PC-3 (cell line): ENCODE results near the gene TMEM87B. TPM values are rescaled to one million over a fixed set of nuclear protein-coding genes. Genes with fewer than 3 reads are reported as not detected.

Experiments used
- ATAC-seq: fragments of 200-7000 bp; cut with Tn5 transposase; 2 replicates; pipeline ENCODE4 v1.9.1; 2020; ENCODE audit warnings: mild to moderate bottlenecking, moderate library complexity
- BruUV-seq: library from RNA; stranded (reverse); fragments of 400-500 nt; replicated peaks from 2 replicates; lab custom pipeline; 2021; lab: Mats Ljungman, UMichigan
- CTCF ChIA-PET: fragments of 300-600 bp; sonication (Branson Sonifier 250); formaldehyde crosslinking; loops from one replicate; lab custom pipeline; 2022; ENCODE audit warnings: antibody characterized with exemption; lab: Charles Lee
- POLR2A ChIA-PET: fragments of 300-600 bp; sonication (Branson Sonifier 250); formaldehyde crosslinking; loops from one replicate; lab custom pipeline; 2022; ENCODE audit warnings: antibody characterized with exemption; ENCODE audit not compliant: unreplicated experiment; lab: Charles Lee
- DNase-seq: peaks from one replicate; pipeline ENCODE4 v3.0.0-alpha.2; 2015
- H2AFZ ChIP-seq: fragments of 300-600 bp; sonication (generic); 2 replicates; pipeline ENCODE4 v1.6.0; 2016; ENCODE audit warnings: antibody characterized with exemption, low read length
- H3F3A ChIP-seq: fragments of 300-600 bp; sonication (generic); one replicate; pipeline ENCODE4 v1.6.0; 2017; ENCODE audit warnings: antibody characterized with exemption, low read length, control low read depth, mild to moderate bottlenecking; ENCODE audit not compliant: unreplicated experiment
- H3K27ac ChIP-seq: fragments of 300-600 bp; sonication (generic); 2 replicates; pipeline ENCODE4 v1.5.1; 2016; ENCODE audit warnings: mild to moderate bottlenecking, low read length
- H3K27me3 ChIP-seq: fragments of 300-600 bp; sonication (generic); 2 replicates; pipeline ENCODE4 v1.6.1; 2016; ENCODE audit warnings: low read length, mixed read lengths
- H3K36me3 ChIP-seq: fragments of 300-600 bp; sonication (generic); 2 replicates; pipeline ENCODE4 v1.6.1; 2016; ENCODE audit warnings: low read depth, mixed run types, low read length, mixed read lengths
- H3K4me1 ChIP-seq: fragments of 300-600 bp; sonication (generic); 2 replicates; pipeline ENCODE4 v1.5.1; 2016; ENCODE audit warnings: low read length; ENCODE audit not compliant: insufficient read depth
- H3K4me2 ChIP-seq: fragments of 300-600 bp; sonication (generic); 2 replicates; pipeline ENCODE4 v1.6.0; 2016; ENCODE audit warnings: low read length
- H3K4me3 ChIP-seq: fragments of 300-600 bp; sonication (generic); 2 replicates; pipeline ENCODE4 v1.5.1; 2016; ENCODE audit warnings: mild to moderate bottlenecking, low read length, mixed read lengths
- H3K79me2 ChIP-seq: fragments of 300-600 bp; sonication (generic); 2 replicates; pipeline ENCODE4 v1.6.1; 2017; ENCODE audit warnings: low read length, mixed read lengths
- H3K9ac ChIP-seq: fragments of 300-600 bp; sonication (generic); 2 replicates; pipeline ENCODE4 v1.6.0; 2016; ENCODE audit warnings: mild to moderate bottlenecking, low read length
- H3K9me2 ChIP-seq: fragments of 300-600 bp; sonication (generic); replicated peaks from 2 replicates; pipeline ENCODE4 v1.6.1; 2016; ENCODE audit warnings: mixed run types, low read length, mixed read lengths
- H3K9me3 ChIP-seq: fragments of 300-600 bp; sonication (generic); 2 replicates; pipeline ENCODE4 v1.6.1; 2016; ENCODE audit warnings: low read length, mixed read lengths
- H4K20me1 ChIP-seq: fragments of 300-600 bp; sonication (generic); 2 replicates; pipeline ENCODE4 v1.6.1; 2016; ENCODE audit warnings: low read length, mixed read lengths
- EZH2 ChIP-seq: fragments of 300-600 bp; sonication (generic); IDR thresholded peaks from one replicate; pipeline ENCODE4 v1.6.1; 2017; ENCODE audit warnings: antibody characterized with exemption, mild to moderate bottlenecking, low read length; ENCODE audit not compliant: unreplicated experiment
- EZH2phosphoT487 ChIP-seq: fragments of 300-600 bp; sonication (generic); IDR thresholded peaks from 2 replicates; pipeline ENCODE4 v1.6.1; 2018; ENCODE audit warnings: mild to moderate bottlenecking, antibody characterized with exemption, low read length, borderline replicate concordance
- intact Hi-C: fragments of 100-400 bp; cut with micrococcal nuclease; formaldehyde crosslinking; loops from 2 replicates; pipeline ENCODE4 v1.9.0; 2023
- total RNA-seq: library from RNA; depleted of rRNA; stranded (reverse); fragments of >200 nt; gene quantifications from 2 replicates; pipeline ENCODE4 v1.2.3, GENCODE V29; 2014
- TF ChIP-seq, protein P1 (sequence below): fragments of 300-600 bp; sonication (generic); conservative IDR thresholded peaks from 2 replicates; pipeline ENCODE4 v1.5.1; 2017; ENCODE audit warnings: antibody characterized with exemption, low read depth, mild to moderate bottlenecking, low read length

TMEM87B gene
- total RNA-seq, 1 experiment from 2014 or later = 11.2 TPM

DNA sequence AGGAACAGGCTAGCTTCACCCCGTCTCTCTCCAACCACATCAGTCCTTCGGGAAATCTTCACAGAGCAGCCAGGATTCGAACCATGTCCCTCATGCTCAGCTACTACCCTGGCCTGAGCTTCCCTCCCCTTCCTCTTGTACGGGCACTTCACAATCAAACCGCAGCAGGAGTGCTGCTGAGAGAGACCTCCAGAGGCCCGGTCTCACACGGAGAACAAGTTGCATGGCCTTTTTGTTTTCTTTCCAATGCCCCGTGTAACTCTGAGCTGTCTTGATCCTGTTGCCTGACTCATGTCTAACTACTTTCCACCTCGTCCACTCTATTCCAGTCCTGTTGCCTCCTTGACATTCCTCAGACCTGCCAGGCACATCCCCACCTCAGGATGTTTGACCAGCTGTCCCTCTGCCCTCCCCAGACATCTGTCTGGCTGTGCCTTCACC is 108.5 kb downstream of the TMEM87B start:
- H3K27me3 ChIP-seq = no peaks in the 10 kb centered on the region
- intact Hi-C loops = no loop called here
- no peak overlapping the region for H2AFZ ChIP-seq
- CTCF ChIA-PET = interaction anchor here (0.6 kb wide), 1 partner anchor 157 kb away, joined by 3 read pairs; no protein-coding TSS in a partner anchor
- no peaks in the 10 kb centered on the region for H3K36me3 ChIP-seq
- no peak overlapping the region for H3K9ac ChIP-seq
- no peak overlapping the region for H3K27ac ChIP-seq
- H4K20me1 ChIP-seq = no peaks in the 10 kb centered on the region
- TF ChIP-seq EZH2 (no peak), EZH2phosphoT487 (no peak)
- TF ChIP-seq, protein P1, sequence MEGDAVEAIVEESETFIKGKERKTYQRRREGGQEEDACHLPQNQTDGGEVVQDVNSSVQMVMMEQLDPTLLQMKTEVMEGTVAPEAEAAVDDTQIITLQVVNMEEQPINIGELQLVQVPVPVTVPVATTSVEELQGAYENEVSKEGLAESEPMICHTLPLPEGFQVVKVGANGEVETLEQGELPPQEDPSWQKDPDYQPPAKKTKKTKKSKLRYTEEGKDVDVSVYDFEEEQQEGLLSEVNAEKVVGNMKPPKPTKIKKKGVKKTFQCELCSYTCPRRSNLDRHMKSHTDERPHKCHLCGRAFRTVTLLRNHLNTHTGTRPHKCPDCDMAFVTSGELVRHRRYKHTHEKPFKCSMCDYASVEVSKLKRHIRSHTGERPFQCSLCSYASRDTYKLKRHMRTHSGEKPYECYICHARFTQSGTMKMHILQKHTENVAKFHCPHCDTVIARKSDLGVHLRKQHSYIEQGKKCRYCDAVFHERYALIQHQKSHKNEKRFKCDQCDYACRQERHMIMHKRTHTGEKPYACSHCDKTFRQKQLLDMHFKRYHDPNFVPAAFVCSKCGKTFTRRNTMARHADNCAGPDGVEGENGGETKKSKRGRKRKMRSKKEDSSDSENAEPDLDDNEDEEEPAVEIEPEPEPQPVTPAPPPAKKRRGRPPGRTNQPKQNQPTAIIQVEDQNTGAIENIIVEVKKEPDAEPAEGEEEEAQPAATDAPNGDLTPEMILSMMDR = no peak
- DNase-seq (no peak), ATAC-seq (peak; percentile 13; the same call in 1 of the 2 replicates)
- H3K4me1 ChIP-seq = no peaks in the 10 kb centered on the region
- BruUV-seq = no TSS peak
- H3K79me2 ChIP-seq = no peaks in the 10 kb centered on the region
- POLR2A ChIA-PET = no interaction called here
- H3K4me2 ChIP-seq = no peak overlapping the region
- H3K4me3 ChIP-seq = no peak overlapping the region
- no peaks in the 10 kb centered on the region for H3F3A ChIP-seq
- H3K9me2 ChIP-seq = no peaks in the 10 kb centered on the region
- H3K9me3 ChIP-seq = no peaks in the 10 kb centered on the region

DNA sequence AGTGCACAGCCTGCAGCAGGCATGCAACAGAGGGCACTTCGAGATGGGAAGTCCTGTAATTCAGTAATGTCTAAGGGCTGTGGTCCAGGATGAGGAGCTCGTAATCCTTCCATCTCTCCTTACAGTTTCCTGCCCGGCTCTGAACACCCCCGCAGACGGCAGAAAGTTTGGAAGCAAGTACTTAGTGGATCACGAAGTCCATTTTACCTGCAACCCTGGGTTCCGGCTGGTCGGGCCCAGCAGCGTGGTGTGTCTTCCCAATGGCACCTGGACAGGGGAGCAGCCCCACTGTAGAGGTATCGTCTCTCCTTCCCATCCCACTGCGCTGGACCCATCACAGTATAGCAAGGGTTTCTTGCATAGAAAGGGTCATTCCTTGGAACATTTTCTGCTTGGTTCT is 109.8 kb downstream of the TMEM87B start:
- Histone ChIP-seq H2AFZ (no peak overlapping the region), H4K20me1 (no peaks in the 10 kb centered on the region), H3K36me3 (no peaks in the 10 kb centered on the region), H3F3A (no peaks in the 10 kb centered on the region), H3K27ac (no peak overlapping the region), H3K9me2 (no peaks in the 10 kb centered on the region), H3K4me2 (no peak overlapping the region), H3K4me3 (no peak overlapping the region), H3K9me3 (no peaks in the 10 kb centered on the region), H3K4me1 (no peaks in the 10 kb centered on the region), H3K27me3 (no peaks in the 10 kb centered on the region), H3K9ac (no peak overlapping the region), H3K79me2 (no peaks in the 10 kb centered on the region)
- TF ChIP-seq EZH2phosphoT487 = no peak
- TF ChIP-seq, protein P1 = no peak
- no peak for TF ChIP-seq EZH2
- ChIA-PET CTCF (no interaction called here), POLR2A (no interaction called here)
- DNase-seq = no peak
- no TSS peak for BruUV-seq
- ATAC-seq = no peak
- intact Hi-C loops = no loop called here

DNA sequence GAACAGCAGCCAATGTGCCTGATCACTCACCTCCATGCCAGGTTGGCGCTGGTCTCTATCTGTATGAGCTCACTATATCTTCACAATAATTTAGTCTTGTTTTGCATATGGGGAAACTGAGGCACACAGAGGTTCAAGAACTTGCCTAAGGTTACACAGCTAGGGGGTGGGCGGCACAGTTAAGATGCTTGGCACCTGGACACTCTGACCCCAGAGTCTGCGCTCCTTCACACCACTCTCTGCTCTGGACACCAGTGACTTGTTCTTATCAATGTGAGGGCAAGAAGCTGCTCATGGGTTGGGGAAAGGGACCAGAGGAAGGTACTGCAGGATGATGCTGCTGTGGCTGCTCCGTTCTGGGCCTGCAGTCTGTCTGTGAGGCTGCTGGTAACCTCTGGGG is 110.2 kb downstream of the TMEM87B start:
- BruUV-seq = no TSS peak
- no peaks in the 10 kb centered on the region for H3K36me3 ChIP-seq
- ChIA-PET CTCF (no interaction called here), POLR2A (no interaction called here)
- DNase-seq (no peak), ATAC-seq (no peak)
- no peak overlapping the region for H3K4me3 ChIP-seq
- H3K9me3 ChIP-seq = no peaks in the 10 kb centered on the region
- H3K9me2 ChIP-seq = no peaks in the 10 kb centered on the region
- no peak for TF ChIP-seq EZH2
- TF ChIP-seq, protein P1 = no peak
- no peak for TF ChIP-seq EZH2phosphoT487
- intact Hi-C loops = no loop called here
- H3K4me1 ChIP-seq = no peaks in the 10 kb centered on the region
- no peaks in the 10 kb centered on the region for H3F3A ChIP-seq
- H4K20me1 ChIP-seq = no peaks in the 10 kb centered on the region
- no peak overlapping the region for H3K9ac ChIP-seq
- H3K27ac ChIP-seq = no peak overlapping the region
- no peaks in the 10 kb centered on the region for H3K27me3 ChIP-seq
- H2AFZ ChIP-seq = no peak overlapping the region
- H3K4me2 ChIP-seq = no peak overlapping the region
- no peaks in the 10 kb centered on the region for H3K79me2 ChIP-seq
